IMR-90 (cell line): Measurements from ENCODE around the gene SLBP. TPM values are rescaled to one million over a fixed set of nuclear protein-coding genes. Genes with fewer than 3 reads are reported as not detected.

Experiments used
- ATAC-seq: fragments of 200-7000 bp; cut with Tn5 transposase; 2 replicates; pipeline ENCODE4 v1.9.1; 2020; ENCODE audit warnings: low read depth, mild to moderate bottlenecking, moderate library complexity
- BruUV-seq: library from RNA; stranded (reverse); fragments of 400-500 nt; replicated peaks from 2 replicates; lab custom pipeline; 2021; lab: Mats Ljungman, UMichigan
- CTCF ChIA-PET: fragments of 300-600 bp; formaldehyde crosslinking; extraction: SDS; loops from one replicate; lab custom pipeline; 2021; ENCODE audit warnings: antibody characterized with exemption; lab: Yijun Ruan, JAX
- POLR2A ChIA-PET: fragments of 300-600 bp; sonication (Branson Sonifier 250); formaldehyde crosslinking; loops from one replicate; lab custom pipeline; 2022; ENCODE audit warnings: antibody characterized with exemption; ENCODE audit not compliant: unreplicated experiment; lab: Charles Lee
- DNase-seq: peaks from one replicate; pipeline ENCODE4 v3.0.0; 2013
- H2AFZ ChIP-seq: replicated peaks from 2 replicates; pipeline ENCODE3; 2013; ENCODE audit warnings: low read length, mild to moderate bottlenecking; ENCODE audit not compliant: poor library complexity
- H2AK5ac ChIP-seq: 2 replicates; pipeline ENCODE4 v1.6.1; 2013; ENCODE audit warnings: low read depth, low read length, inconsistent platforms
- H2AK9ac ChIP-seq: replicated peaks from 2 replicates; pipeline ENCODE3; 2013; ENCODE audit warnings: mild to moderate bottlenecking, low read depth, low read length, moderate library complexity; ENCODE audit not compliant: poor library complexity
- H2BK120ac ChIP-seq: 2 replicates; pipeline ENCODE4 v1.6.1; 2013; ENCODE audit warnings: low read depth, low read length, inconsistent platforms
- H2BK15ac ChIP-seq: 3 replicates; pipeline ENCODE4 v1.6.1; 2013; ENCODE audit warnings: low read depth, low read length, inconsistent platforms
- H2BK20ac ChIP-seq: 2 replicates; pipeline ENCODE4 v1.6.1; 2013; ENCODE audit warnings: low read depth, mild to moderate bottlenecking, inconsistent platforms, low read length, moderate library complexity
- H2BK5ac ChIP-seq: 2 replicates; pipeline ENCODE4 v1.6.1; 2013; ENCODE audit warnings: mild to moderate bottlenecking, low read depth, low read length, inconsistent platforms; ENCODE audit not compliant: poor library complexity, severe bottlenecking
- H3K14ac ChIP-seq: replicated peaks from 2 replicates; pipeline ENCODE4 v1.6.1; 2013; ENCODE audit warnings: low read depth, low read length, inconsistent platforms
- H3K18ac ChIP-seq: 2 replicates; pipeline ENCODE4 v1.6.1; 2013; ENCODE audit warnings: low read depth, low read length, control low read depth
- H3K23ac ChIP-seq: 2 replicates; pipeline ENCODE4 v1.6.1; 2013; ENCODE audit warnings: low read depth, low read length, inconsistent platforms
- H3K27ac ChIP-seq: 2 replicates; pipeline ENCODE4 v1.5.1; 2013; ENCODE audit warnings: mild to moderate bottlenecking, control low read depth, low read length; ENCODE audit not compliant: insufficient read depth
- H3K27me3 ChIP-seq: 2 replicates; pipeline ENCODE4 v1.6.1; 2013; ENCODE audit warnings: low read length; ENCODE audit not compliant: control insufficient read depth, insufficient read depth
- H3K36me3 ChIP-seq: 2 replicates; pipeline ENCODE4 v1.6.1; 2013; ENCODE audit warnings: low read length, mixed read lengths; ENCODE audit not compliant: control insufficient read depth, insufficient read depth
- H3K4ac ChIP-seq: 2 replicates; pipeline ENCODE4 v1.6.1; 2013; ENCODE audit warnings: low read depth, low read length, inconsistent platforms
- H3K4me1 ChIP-seq: 2 replicates; pipeline ENCODE4 v1.6.1; 2013; ENCODE audit warnings: low read length, mixed read lengths; ENCODE audit not compliant: control insufficient read depth, insufficient read depth
- H3K4me2 ChIP-seq: 2 replicates; pipeline ENCODE4 v1.6.1; 2013; ENCODE audit warnings: low read depth, mild to moderate bottlenecking, control low read depth, low read length, moderate library complexity
- H3K4me3 ChIP-seq: 2 replicates; pipeline ENCODE4 v1.5.1; 2013; ENCODE audit warnings: low read depth, mild to moderate bottlenecking, control low read depth, low read length, moderate library complexity; ENCODE audit not compliant: insufficient read depth
- H3K56ac ChIP-seq: 2 replicates; pipeline ENCODE4 v1.6.1; 2013; ENCODE audit warnings: low read length, inconsistent platforms; ENCODE audit not compliant: insufficient read depth; ENCODE audit errors: extremely low read depth
- H3K79me1 ChIP-seq, 2 experiments: 2 replicates each; pipeline ENCODE4 v1.6.1; 2013; ENCODE audit warnings: low read length in 2 of 2, inconsistent platforms in 1 of 2, low read depth in 1 of 2
- H3K9ac ChIP-seq: 2 replicates; pipeline ENCODE4 v1.6.1; 2013; ENCODE audit warnings: low read depth, low read length, control low read depth
- H3K9me1 ChIP-seq: 2 replicates; pipeline ENCODE4 v1.6.1; 2013; ENCODE audit warnings: low read length, inconsistent platforms; ENCODE audit not compliant: insufficient read depth
- H3K9me3 ChIP-seq: 2 replicates; pipeline ENCODE4 v1.6.1; 2013; ENCODE audit warnings: low read length; ENCODE audit not compliant: control insufficient read depth, insufficient read depth
- H4K20me1 ChIP-seq: 2 replicates; pipeline ENCODE4 v1.6.1; 2013; ENCODE audit warnings: low read length, inconsistent platforms; ENCODE audit not compliant: insufficient read depth
- H4K5ac ChIP-seq: 2 replicates; pipeline ENCODE4 v1.6.1; 2013; ENCODE audit warnings: mild to moderate bottlenecking, low read depth, low read length, control low read depth
- H4K8ac ChIP-seq, 2 experiments: 2 replicates each; pipeline ENCODE4 v1.6.1; 2013; ENCODE audit warnings: low read depth in 2 of 2, low read length in 2 of 2, control low read depth in 1 of 2, inconsistent platforms in 1 of 2
- H4K91ac ChIP-seq: 2 replicates; pipeline ENCODE4 v1.6.1; 2013; ENCODE audit warnings: low read depth, low read length, inconsistent platforms; ENCODE audit not compliant: insufficient read depth
- BHLHE40 ChIP-seq: fragments of 150-350 bp; IDR thresholded peaks from 2 replicates; pipeline ENCODE4 v1.6.1; 2016; ENCODE audit warnings: mild to moderate bottlenecking, low read depth, low read length
- CEBPB ChIP-seq: IDR thresholded peaks from 2 replicates; pipeline ENCODE4 v1.6.1; 2012; ENCODE audit warnings: low read depth, low read length, improper control_type of control experiment
- CHD1 ChIP-seq: IDR thresholded peaks from 2 replicates; pipeline ENCODE4 v1.6.1; 2012; ENCODE audit warnings: low read depth, low read length, improper control_type of control experiment
- ELK1 ChIP-seq: fragments of 150-350 bp; IDR thresholded peaks from 2 replicates; pipeline ENCODE4 v1.6.1; 2016; ENCODE audit warnings: low read depth, mild to moderate bottlenecking, low read length, moderate library complexity, borderline replicate concordance
- FOS ChIP-seq: fragments of 150-350 bp; IDR thresholded peaks from 2 replicates; pipeline ENCODE4 v1.6.1; 2016; ENCODE audit warnings: low read depth, low read length
- MAFK ChIP-seq: IDR thresholded peaks from 2 replicates; pipeline ENCODE4 v1.6.1; 2012; ENCODE audit warnings: low read depth, low read length, improper control_type of control experiment
- MAZ ChIP-seq: IDR thresholded peaks from 2 replicates; pipeline ENCODE4 v1.6.1; 2012; ENCODE audit warnings: low read depth, mild to moderate bottlenecking, low read length, improper control_type of control experiment, moderate library complexity, borderline replicate concordance
- MXI1 ChIP-seq: IDR thresholded peaks from 2 replicates; pipeline ENCODE4 v1.6.1; 2012; ENCODE audit warnings: low read depth, mild to moderate bottlenecking, low read length, moderate library complexity, borderline replicate concordance
- NFE2L2 ChIP-seq: fragments of 150-350 bp; IDR thresholded peaks from 2 replicates; pipeline ENCODE4 v1.6.1; 2016; ENCODE audit warnings: low read depth, mild to moderate bottlenecking, low read length
- POLR2A ChIP-seq: IDR thresholded peaks from 2 replicates; pipeline ENCODE4 v1.6.1; 2012; ENCODE audit warnings: mild to moderate bottlenecking, low read depth, low read length
- RAD21 ChIP-seq: IDR thresholded peaks from 2 replicates; pipeline ENCODE4 v1.6.1; 2012; ENCODE audit warnings: low read length, improper control_type of control experiment
- RCOR1 ChIP-seq: IDR thresholded peaks from 2 replicates; pipeline ENCODE4 v1.6.1; 2012; ENCODE audit warnings: mild to moderate bottlenecking, low read length, improper control_type of control experiment; ENCODE audit not compliant: insufficient replicate concordance
- RFX5 ChIP-seq: IDR thresholded peaks from 2 replicates; pipeline ENCODE4 v1.8.0; 2012; ENCODE audit warnings: low read depth, mild to moderate bottlenecking, low read length, moderate library complexity
- SMC3 ChIP-seq: fragments of 150-350 bp; IDR thresholded peaks from 2 replicates; pipeline ENCODE4 v1.6.1; 2016; ENCODE audit warnings: low read depth, mild to moderate bottlenecking, antibody characterized with exemption, low read length, moderate library complexity
- USF2 ChIP-seq: fragments of 150-350 bp; IDR thresholded peaks from 2 replicates; pipeline ENCODE4 v1.6.1; 2017; ENCODE audit warnings: mild to moderate bottlenecking, antibody characterized with exemption, low read length, low read depth
- WGBS, 2 experiments: methylation state at CpG; one replicate each; pipeline versions ENCODE4 v1.1.5 to v1.1.7; 2013; ENCODE audit warnings: missing lambda C conversion rate in 2 of 2; ENCODE audit not compliant: insufficient read length in 1 of 2; ENCODE audit errors: extremely low coverage in 2 of 2; 5-methylcytosine and 5-hydroxymethylcytosine counted together
- dilution Hi-C: fragments of 300-500 bp; cut with HindIII; formaldehyde crosslinking; loops from one replicate; pipeline ENCODE4 v1.14.3; 2018; ENCODE audit warnings: low sequenced_read_pairs; ENCODE audit not compliant: unreplicated experiment
- in situ Hi-C: fragments of 300-500 bp; cut with MboI; formaldehyde crosslinking; loops from 3 replicates; pipeline ENCODE4 v1.14.3; 2019; ENCODE audit warnings: low sequenced_read_pairs, inconsistent platforms, mixed read lengths
- intact Hi-C: fragments of 100-400 bp; cut with micrococcal nuclease; formaldehyde crosslinking; loops from 2 replicates; pipeline ENCODE4 v1.10.0; 2022
- polyA plus RNA-seq, 3 experiments: library from polyadenylated mRNA; depleted of rRNA; stranded (reverse); fragments of >200 nt; gene quantifications; 2 replicates each; pipeline ENCODE4 v1.2.3, GENCODE V29; 2012; ENCODE audit warnings: low replicate concordance in 1 of 3
- total RNA-seq: library from RNA; depleted of rRNA; stranded (reverse); fragments of >200 nt; gene quantifications from 2 replicates; pipeline ENCODE4 v1.2.3, GENCODE V29; 2012
- TF ChIP-seq, protein P1 (sequence below): conservative IDR thresholded peaks from 2 replicates; pipeline ENCODE4 v1.5.1; 2012; ENCODE audit warnings: mild to moderate bottlenecking, low read depth, low read length, improper control_type of control experiment

Gene SLBP
- total and polyA plus RNA-seq, 2 of the 4 experiments (the other 2 are of a cell fraction) = 64.9 to 66.1 TPM

GRCh38 chr4:1749370-1749769 lies 37.3 kb upstream of the SLBP start:
- no peak for DNase-seq
- Histone ChIP-seq H2AFZ (no peak overlapping the region), H4K5ac (no peak overlapping the region), H4K20me1 (peaks cover 4% of the 10 kb centered on the region; the same call in 1 of the 2 replicates), H2AK9ac (no peak overlapping the region), H3K4me3 (no peak overlapping the region), H3K18ac (no peak overlapping the region), H3K14ac (no peak overlapping the region), H2BK120ac (no peak overlapping the region), H3K9me1 (no peaks in the 10 kb centered on the region), H3K23ac (no peak overlapping the region), H3K36me3 (peaks cover 4% of the 10 kb centered on the region; the same call in 1 of the 2 replicates), H4K91ac (no peak overlapping the region), H3K27ac (no peak overlapping the region), H3K9ac (no peak overlapping the region), H3K4ac (no peak overlapping the region), H3K56ac (no peak overlapping the region), H2BK15ac (no peak overlapping the region), H3K4me1 (no peaks in the 10 kb centered on the region), H2BK5ac (no peak overlapping the region), H3K9me3 (no peaks in the 10 kb centered on the region), H4K8ac (no peak overlapping the region), H2AK5ac (no peak overlapping the region), H3K79me1 (no peaks in the 10 kb centered on the region), H2BK20ac (no peak overlapping the region), H3K27me3 (no peaks in the 10 kb centered on the region; the same call in 1 of the 2 replicates), H3K4me2 (no peak overlapping the region)
- no peak for ATAC-seq
- TF ChIP-seq RAD21 (no peak), CHD1 (no peak), FOS (no peak), MAZ (no peak), CEBPB (no peak), NFE2L2 (no peak), ELK1 (no peak), MAFK (no peak), RCOR1 (no peak), USF2 (no peak), POLR2A (no peak), RFX5 (no peak), BHLHE40 (no peak), MXI1 (no peak), SMC3 (no peak)
- TF ChIP-seq, protein P1, sequence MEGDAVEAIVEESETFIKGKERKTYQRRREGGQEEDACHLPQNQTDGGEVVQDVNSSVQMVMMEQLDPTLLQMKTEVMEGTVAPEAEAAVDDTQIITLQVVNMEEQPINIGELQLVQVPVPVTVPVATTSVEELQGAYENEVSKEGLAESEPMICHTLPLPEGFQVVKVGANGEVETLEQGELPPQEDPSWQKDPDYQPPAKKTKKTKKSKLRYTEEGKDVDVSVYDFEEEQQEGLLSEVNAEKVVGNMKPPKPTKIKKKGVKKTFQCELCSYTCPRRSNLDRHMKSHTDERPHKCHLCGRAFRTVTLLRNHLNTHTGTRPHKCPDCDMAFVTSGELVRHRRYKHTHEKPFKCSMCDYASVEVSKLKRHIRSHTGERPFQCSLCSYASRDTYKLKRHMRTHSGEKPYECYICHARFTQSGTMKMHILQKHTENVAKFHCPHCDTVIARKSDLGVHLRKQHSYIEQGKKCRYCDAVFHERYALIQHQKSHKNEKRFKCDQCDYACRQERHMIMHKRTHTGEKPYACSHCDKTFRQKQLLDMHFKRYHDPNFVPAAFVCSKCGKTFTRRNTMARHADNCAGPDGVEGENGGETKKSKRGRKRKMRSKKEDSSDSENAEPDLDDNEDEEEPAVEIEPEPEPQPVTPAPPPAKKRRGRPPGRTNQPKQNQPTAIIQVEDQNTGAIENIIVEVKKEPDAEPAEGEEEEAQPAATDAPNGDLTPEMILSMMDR = no peak
- in situ Hi-C loops = no loop called here
- no TSS peak for BruUV-seq
- POLR2A ChIA-PET = no interaction called here
- WGBS, 2 experiments = 100% methylated on average over 1 of the region's 3 CpGs; no CpG with 5 or more reads in 1 of the 2 experiments
- intact Hi-C loops = no loop called here
- CTCF ChIA-PET = no interaction called here
- dilution Hi-C loops = no loop called here
